ENCODE results near the gene MDK.

Gene MDK, protein sequence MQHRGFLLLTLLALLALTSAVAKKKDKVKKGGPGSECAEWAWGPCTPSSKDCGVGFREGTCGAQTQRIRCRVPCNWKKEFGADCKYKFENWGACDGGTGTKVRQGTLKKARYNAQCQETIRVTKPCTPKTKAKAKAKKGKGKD

DNA sequence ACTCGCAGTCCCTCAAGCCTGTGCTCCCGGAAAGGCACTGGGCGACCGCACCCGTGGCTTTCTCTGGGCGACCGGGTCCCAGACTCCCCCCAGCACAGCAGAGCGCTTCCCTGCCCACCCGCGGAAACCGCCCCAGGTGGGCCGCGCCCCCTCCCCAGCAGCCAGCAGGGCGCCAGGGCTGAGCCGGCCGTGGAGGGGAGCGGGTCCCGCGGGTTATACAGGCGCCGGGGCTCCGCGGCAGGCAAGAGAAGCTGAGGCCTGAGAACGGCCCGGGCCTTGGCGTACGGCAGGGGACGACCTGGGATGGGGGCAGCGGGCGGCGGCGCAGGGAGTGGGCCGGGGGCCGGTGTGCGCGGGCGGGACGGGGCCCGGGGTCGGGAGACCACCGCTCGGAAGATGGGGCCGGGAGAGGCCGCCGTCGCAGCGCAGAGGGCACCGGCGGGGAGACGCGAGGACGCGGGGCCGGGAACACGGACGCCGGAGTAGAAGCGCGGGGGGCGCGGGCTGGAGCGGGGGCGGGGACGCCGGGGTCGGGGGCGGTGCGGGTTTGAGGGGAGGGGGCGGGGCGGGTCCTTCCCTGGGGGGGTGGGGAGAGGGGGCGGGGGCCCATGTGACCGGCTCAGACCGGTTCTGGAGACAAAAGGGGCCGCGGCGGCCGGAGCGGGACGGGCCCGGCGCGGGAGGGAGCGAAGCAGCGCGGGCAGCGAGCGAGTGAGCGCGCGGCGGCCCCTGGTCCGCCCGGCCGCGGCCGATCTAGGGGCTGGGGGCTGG lies at the start of gene MDK:
Gene MDK (plus strand): TSS at position 622 of the 771 bp plus-strand sequence. CDS start 389 bp downstream, outside the sequence.
- no peak for DNase-seq (ENCODE audit: low read depth in 2 of 2)

DNA sequence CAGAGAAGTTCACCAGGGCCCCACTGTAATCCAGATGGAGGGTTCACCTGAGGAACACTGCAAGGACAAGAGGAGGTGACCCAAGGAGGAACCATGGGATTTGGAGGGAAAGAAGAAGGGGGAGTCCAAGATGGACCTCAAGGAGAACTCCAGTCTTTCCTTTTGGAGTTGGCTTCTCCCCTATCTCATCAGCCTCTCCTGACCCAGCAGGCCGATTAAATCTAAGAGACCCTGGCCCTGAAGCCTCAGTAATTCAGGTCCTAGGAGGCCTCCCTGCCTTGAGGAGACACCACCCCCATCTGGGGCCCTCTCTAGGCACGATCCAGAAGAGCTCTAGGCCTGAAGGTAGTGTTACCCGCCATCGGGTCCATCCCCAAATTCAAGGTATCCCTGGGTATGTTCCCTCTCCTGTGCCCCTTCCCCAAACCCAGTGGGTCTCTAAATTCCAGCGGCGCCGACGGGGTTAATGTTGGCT lies 49.3 kb upstream of the MDK start:
- DNase-seq (ENCODE audit: low read depth in 2 of 2): no peak

DNA sequence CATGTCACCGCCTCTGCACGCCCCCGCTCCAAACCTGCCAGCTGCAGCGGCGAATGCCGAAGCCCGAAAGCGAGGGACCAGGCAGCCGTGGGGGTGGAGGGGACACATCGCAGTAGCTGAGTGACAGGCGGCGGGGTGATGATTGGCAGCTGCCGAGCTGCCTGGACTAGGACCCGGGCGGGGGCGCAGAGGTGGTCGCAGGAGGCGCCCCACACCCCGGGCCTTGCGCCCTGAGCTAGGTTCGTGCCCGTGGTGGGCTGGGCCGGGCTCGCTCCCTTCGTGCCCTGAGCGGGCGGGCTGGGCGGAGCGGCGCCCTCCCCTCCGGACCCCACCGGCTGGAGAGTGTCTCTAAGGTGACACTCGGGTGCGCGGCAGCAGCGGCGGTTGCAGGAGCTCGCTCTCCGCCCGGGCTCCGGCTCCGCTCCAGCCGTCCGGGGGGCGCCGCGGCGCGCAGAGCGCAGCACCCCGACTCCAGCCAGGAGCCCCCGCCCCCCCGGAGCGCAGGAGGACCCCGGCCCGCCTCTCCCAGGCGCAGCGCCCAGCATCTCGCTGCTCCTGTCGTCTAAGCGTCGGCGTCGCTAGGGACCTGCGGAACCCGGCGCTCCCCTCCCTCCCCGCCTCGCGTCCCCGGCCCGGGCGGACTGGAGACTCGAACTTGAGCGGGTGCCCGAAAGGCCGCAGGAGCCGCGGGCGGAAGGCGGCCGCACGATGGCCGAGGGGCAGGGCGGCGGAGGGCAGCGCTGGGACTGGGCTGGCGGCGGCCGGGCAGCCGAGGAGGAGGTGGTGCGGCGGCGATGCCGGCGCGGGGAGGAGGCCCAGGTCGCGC lies 48.7 kb upstream of the MDK start:
- DNase-seq (ENCODE audit: low read depth in 2 of 2): peak; percentile 42 to 60

DNA sequence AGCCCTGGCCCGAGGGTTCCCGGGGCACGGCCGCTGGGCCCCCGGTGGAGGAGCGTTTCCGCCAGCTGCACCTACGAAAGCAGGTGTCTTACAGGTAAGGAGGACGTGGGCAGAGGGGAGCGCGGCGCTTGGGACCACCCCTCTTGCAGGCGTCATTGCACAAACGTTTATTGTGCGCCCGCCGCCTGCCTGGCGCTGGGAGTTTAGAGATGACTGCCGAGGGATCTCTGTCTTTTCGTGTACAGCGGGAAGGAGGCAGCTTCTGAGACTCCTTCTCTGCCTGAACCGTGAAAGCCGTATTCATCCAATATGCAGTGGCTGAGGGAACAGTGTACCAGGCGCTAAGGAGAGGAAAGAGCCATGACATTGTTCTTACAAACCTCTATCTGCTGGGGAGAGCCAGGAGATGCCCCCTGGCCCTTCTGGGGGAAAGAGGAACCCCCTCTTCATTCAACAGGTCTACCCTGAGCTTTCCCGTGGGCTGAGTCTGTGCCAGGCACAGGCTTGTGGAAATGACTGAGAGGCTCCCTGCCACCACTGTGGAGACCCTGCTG lies 48.0 kb upstream of the MDK start:
- DNase-seq (ENCODE audit: low read depth in 2 of 2): no peak

DNA sequence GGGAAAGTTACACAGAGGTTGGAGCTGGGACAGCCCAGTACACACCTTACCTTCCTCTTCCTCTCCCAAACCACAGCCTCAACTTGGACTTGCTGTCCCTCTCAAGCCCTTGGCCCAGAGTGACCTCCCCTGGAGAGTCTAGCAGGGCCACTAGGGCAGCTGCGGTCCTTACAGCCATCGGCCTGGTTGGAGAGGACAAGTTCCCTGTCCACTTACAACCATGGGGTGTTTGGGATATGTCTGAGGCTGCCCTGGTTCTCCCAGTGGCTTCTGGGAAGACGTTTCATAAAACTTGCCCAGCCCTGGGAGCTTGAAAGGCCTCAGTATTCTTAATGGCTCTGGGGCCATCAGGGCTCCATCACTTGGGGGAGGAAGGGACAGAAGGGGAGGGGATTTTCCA lies 47.3 kb upstream of the MDK start:
- no peak for DNase-seq (ENCODE audit: low read depth in 2 of 2)

DNA sequence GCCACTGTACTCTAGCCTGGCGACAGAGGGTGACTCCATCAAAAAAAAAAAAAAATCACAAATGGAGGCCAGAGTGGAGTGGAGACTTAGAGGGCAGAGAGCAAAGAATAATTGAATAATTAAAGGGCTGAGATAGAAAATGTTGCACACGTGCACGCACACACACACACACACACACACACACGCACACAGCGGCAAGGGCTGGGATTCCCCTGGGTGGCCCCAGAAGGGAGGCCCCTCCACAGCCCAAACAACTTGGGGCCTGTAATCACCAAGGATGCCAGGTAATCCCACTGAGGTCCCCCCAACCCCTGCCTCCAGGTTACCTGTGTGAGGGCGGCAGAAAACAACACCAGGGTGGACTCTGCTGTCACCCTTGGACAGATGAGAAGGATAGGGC lies 46.2 kb upstream of the MDK start:
- DNase-seq (ENCODE audit: low read depth in 2 of 2): no peak

DNA sequence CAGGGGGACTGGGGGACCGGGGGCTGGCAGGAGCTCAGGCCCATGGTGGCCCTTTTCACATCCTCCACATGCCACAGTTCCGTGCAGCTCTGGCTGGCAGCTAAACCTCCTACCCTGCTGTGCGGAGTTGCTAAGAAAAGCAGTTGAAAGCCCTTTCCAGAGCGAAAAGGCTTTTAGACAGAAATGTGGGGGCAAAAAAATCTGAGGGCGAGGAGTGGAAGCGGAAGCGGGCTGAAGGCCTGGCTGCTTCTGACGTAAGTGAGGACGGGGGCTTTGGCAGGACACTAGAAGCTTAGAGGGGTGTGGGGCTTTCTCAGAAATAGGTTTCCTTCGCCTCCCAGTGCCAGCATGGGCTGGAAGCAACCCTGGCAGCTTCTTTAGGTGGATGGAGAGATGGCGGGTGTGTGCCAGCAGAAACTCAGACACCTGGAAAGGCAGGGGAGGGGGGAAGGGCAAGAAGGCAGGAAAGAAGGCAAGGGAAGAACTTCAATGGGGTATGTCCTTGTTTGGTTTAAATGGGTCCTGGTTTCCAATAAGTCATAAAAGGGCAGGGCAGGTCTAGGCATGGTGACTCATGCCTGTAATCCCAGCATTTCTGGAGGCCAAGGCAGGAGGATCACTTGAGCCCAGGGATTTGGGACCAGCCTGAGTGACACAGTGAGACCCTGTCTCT lies 45.4 kb upstream of the MDK start:
- DNase-seq (ENCODE audit: low read depth in 2 of 2): no peak

DNA sequence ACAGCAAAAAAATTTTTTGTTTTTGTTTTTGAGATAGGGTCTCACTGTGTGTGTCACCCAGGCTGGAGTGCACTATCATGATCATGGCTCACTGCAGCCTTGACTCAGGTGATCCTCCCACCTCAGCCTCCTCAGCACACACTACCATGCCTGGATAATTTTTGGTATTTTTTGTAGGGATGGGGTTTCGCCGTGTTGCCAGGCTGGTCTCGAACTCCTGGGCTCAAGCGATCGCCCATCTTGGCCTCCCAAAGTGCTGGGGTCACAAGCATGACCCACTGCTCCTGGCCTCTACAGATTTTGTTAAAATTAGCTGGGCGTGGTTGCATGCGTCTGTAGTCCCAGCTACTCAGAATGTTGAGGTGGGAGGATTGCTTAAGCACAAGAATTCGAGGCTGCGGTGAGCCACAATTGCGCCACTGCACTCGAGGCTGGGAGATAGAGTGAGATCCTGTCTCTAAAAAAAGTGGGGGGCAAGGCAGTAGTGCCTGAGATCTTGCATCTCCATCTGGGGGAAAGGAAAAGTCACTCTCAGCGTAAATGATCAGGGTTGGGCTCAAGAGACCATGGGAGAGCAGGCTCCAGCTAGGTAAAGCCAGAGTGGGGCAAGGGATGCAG lies 44.8 kb upstream of the MDK start:
- no peak for DNase-seq (ENCODE audit: low read depth in 2 of 2)

DNA sequence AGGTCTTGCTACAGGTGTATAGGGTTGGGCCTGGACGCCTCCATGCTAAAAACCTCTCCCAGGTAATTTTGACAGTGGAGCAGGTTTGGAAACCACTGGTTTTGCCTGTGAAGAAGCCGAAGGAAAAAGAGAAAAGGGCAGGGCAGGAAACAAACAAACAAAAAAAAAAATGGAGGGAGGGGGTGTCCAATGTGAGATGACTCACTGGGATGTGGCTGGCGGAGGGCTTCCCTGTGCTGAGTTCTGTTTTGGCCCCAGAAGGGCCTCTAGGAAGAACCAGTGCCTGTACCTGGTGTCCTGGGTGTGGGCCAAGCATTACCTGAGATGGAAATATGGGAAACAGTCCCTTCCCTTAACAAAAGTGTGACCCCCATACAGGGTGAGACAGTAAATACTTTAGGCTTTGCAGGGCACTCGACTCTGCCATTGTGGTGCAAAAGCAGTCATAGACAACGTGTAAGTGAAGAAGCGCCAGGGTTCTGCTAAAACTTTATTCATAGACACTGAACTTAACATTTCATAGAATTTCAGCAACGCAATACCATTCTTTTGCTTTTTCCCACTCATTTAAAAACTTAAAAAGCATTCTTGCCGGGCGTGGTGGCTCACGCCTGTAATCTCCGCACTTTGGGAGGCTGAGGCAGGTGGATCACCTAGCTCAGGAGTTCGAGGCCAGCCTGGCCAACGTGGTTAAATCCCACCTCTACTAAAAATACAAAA lies 43.7 kb upstream of the MDK start:
- no peak for DNase-seq (ENCODE audit: low read depth in 2 of 2)

DNA sequence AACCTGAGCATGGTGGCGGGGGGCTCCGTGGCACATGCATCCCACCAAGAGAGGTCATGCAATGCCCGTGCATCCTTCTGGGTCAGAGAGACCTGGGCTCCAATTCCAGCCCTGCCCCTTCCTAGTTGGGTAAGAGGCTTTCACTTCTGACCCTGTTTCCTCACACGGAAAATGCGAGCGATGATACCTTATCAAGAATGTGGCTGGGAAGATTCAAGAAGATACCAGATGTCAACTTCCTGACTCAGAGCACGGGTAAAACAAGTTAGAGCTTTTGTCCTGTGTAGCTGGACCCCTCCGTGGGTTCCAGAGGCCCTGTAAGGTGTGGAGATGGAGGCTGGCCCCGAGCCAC lies 42.9 kb upstream of the MDK start:
- DNase-seq (ENCODE audit: low read depth in 2 of 2): no peak

DNA sequence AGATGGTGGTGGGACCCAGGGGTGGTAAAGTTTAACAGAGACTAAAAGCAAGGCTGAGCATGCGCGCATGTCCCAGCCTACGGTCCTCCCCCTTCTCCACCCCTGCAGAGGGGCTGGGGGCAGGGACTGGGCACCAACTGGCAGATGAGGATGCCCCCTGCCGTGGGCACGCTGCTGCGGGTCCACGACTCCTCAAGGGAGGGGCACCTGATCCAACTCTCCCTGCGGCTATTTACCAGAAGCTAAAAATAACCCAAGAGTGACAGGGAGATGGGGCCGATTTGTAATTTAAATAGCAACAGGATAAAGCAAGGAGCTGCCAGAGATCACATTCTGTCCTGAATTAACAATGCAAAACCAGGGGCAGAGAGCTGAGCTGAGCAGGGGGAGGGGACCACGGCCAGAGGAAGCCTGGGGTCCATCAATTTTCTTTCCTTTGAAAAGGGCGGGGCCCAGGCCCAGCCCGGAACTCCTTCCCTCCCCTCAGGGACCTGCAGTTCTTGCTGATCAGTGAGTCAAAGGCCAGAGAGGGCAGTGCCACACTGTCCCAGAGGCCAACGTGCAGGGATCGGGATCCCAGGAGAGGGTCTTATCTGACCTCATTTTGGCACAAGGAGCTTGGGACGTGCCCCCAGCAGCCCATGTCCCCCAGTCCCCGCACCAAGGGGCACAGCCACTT lies 42.3 kb upstream of the MDK start:
- no peak for DNase-seq (ENCODE audit: low read depth in 2 of 2)

DNA sequence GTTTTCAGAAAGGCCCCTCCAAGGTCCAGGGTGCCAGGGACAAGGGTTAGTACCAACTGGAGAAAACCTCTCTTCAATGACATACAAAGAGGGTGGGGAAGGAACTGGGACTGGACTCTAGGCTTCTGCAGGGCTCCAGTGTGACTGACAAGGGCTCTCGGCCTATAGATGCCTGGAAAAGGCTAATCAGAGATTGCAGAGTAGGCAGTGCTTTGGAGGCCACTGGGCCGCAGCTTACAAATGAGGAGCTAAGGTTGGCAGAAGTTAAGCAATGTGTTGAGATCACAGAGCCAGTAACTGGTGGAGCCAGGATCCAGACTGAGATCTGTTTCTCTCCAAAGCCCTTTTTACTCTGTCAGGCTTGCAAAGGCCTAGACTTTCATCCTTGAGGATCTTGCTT lies 41.7 kb upstream of the MDK start:
- no peak for DNase-seq (ENCODE audit: low read depth in 2 of 2)

DNA sequence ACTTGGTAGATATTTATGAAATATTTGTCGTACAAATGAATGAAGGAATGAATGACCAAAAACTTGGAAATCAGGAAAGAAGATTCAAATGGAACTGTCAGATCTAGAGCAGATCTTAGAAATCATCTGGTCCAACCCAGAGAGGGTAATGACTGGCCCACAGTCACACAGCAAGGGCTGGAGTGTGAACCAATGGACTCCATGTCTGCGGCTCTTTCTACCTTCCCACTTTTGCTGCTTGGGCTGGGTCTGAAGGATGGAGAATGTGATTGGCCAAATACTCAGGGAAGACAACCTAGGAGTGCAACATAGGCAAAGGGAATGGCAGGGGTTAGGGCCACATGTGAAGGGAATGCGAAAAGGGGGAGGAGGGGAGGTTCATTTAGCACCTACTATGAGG lies 40.0 kb upstream of the MDK start:
- DNase-seq (ENCODE audit: low read depth in 2 of 2): no peak

DNA sequence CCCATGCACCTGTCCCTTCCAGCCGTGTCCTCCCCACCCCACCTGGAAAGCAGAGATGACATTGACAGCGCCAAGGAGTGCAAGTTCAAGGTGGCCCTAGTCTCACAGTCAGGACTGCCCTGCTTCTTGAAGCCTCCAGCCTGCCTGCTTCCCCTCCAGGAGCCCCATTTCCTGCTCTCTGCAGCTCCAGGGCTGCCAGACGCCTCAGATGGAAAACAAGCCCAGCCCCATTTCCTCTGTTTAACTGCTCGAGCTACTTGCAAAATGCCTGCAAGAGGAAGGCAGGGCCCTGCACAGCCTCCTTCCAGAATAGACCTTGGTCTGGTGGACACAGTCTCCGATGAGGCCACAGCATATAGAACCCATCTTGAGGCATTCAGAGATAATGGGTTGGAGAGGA lies 39.2 kb upstream of the MDK start:
- DNase-seq (ENCODE audit: low read depth in 2 of 2): no peak

DNA sequence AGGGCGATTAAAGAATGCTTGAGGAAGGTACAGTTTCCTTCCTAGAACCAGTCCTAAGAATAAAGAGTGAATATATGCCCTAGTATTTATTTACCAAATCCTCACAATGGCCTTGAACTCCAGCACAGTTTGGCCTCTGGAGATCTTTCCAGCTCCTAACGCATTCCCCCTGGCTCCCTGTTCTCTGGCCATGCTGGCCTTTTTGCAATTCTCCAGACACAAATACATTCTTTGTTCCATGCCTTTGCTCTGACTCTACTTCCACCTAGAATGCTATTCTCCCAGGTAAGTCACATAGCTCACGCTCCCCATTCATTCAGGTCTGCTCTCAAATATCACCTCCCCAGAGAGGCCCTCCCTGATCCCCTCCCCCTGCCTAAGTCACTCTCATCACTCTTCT lies 37.9 kb upstream of the MDK start:
- no peak for DNase-seq (ENCODE audit: low read depth in 2 of 2)

DNA sequence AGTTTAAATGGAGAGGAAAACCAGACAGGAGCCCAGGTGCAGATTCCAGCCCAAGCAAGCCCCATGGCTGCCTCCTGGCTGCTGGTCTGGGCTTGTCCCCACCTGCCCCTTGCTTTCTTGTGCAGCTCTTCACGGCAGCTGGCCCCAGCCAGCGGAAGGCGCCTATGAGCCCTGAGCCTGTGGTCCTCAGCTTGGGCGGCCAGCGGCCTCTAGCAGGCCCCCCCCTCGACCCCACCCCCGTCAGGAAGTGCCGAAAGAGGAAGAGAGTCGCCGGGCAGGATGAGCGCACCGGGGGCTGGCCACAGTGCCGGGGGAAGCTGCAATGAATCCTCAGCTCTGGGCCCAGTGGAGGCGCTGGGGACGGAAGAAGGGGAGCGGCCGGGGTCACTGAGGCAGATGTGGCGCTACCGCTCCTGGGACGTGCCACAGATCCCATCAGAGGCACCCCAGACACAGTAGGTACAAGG lies 36.3 kb upstream of the MDK start:
- DNase-seq (ENCODE audit: low read depth in 2 of 2): no peak

DNA sequence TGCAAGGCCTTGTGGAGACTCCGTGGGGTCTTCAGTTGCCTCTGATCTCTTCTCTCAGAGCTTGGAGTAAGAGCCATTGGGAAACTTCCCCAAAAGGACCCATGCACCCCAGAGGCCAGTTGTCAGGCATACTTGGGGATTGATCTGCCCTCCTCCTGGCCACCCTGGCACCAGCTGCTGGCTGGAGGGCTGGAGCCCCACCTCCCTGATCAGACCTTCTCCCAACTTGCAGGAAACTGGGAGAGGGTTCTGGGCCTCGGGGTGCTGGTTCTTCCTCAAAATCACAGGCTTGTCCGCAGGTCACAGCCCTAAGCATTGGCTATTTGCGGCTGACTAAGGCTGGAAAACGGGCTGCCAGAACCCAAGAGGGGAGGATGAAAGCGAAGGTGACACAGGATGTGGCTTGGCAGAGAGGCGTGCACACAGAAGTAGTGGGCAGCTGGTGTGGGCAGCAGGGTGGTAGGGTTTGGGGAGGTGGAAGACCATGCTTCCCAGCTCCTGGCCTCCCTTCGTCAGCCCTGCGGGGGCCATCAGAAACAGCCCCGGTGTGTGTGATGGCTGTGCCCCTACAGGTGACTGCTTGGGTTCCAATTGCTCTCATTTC lies 35.5 kb upstream of the MDK start:
- no peak for DNase-seq (ENCODE audit: low read depth in 2 of 2)

DNA sequence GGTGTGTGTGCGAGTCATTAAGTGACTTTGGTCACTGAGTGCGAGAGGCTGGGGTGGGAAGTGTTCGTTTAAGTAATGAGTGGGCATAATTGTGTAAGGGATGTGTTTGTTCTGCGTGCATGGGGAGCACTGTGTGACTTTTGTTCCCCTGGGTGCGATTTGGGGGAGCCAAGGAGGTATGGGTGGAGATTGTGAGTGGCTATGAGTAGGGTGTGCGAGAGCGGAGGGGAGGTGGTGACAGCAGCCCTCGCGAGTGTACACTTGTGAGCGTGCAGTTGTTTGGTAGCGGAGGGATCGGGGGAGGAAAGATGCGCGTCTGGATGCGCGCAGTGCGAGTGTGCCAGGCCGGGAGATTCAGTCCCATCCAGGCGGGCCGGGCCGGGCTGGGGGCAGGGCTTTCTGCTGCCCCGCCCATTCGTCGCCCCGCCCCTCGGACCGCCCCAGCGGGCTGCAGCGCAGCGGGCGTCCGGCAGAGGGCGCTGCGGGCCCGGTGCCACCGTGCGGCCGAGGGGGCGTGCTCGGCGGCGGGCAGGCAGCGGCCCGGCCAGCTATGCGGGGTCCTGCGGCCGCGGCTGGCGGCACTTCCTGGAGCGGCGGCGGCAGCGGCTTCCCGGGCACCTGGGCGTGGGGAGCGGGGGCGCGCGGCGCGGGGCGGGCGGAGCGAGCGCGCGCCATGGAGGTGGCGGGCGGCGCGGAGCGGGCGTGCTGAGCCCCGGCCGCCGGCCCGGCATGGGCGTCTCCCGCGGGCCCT lies 34.4 kb upstream of the MDK start, which contains the start of gene DGKZ:
Gene DGKZ (plus strand): TSS at position 578 of the 751 bp plus-strand sequence. CDS start 197 bp downstream, outside the sequence.
- DNase-seq (ENCODE audit: low read depth in 2 of 2): peak; percentile 69 to 85
